DMS 273 treated with DMSO at 0.1 percent for 48 hours (cell line): ENCODE data around the gene SNRNP70.
A peak's percentile ranks its signal among the peaks of the same experiment; 100 is the strongest.

Experiments used
- DNase-seq: peaks from one replicate; lab custom pipeline; 2025; lab: John Stamatoyannopoulos, UW

SNRNP70 gene

GRCh38 chr19:49148044-49148682, 62.9 kb downstream of the SNRNP70 start:
- no peak for DNase-seq

DNA sequence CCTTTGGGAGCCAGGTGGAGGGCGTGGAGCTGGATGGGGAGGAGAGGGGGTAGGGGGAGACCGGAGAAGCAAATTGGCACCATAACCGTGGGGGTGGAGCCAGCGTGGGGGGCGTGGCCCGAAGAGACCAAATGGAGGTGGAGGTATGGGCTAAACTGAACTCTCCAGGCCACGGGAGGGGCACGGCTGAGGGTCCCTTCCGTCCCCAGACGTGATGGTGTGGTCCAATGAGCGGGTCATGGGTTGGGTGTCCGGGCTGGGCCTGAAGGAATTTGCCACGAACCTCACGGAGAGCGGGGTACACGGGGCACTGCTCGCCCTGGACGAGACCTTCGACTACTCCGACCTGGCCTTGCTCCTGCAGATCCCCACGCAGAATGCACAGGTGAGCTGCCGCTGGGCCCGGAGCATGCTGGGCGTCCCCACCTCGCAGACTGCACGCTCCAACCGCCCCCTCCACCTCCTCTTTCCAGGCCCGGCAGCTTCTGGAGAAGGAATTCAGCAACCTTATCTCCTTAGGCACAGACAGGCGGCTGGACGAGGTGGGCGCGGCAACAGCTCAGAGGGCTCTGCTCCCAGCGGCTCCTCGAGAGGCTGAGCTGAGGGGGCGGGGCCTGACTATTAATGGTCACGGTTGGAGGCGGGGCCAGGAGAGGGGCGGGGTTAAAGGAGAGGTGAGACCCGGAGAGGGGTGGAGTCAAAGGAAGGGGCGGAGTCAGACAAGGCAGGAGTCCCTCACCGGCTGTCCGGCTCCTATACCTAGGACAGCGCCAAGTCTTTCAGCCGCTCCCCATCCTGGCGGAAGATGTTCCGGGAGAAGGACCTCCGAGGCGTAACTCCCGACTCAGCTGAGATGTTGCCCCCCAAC, 63.8 kb downstream of the SNRNP70 start:
- DNase-seq, result peak; percentile 90

DNA sequence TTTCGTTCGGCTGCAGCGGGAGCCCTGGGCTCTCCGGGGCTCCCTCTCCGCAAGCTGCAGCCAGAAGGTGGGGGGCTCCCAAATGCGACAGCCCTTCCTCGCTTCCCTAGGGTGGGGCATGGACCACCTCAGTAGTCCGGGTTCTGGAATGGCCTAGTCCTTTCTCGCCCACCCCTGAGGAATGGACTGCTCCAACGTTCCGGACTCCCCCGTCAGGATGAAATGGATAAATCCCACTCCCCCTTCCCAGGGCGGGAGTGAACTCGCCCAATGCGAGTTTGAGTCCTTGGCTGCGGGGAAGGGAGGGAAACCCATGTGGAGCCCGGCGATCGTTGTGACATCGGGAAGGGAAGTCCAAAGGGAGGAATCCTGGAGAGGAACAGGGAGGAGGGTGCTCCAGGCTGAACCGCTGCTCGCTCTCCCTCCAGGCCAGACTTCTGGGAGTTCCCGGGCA, 64.4 kb downstream of the SNRNP70 start:
- DNase-seq, result peak; percentile 64

DNA sequence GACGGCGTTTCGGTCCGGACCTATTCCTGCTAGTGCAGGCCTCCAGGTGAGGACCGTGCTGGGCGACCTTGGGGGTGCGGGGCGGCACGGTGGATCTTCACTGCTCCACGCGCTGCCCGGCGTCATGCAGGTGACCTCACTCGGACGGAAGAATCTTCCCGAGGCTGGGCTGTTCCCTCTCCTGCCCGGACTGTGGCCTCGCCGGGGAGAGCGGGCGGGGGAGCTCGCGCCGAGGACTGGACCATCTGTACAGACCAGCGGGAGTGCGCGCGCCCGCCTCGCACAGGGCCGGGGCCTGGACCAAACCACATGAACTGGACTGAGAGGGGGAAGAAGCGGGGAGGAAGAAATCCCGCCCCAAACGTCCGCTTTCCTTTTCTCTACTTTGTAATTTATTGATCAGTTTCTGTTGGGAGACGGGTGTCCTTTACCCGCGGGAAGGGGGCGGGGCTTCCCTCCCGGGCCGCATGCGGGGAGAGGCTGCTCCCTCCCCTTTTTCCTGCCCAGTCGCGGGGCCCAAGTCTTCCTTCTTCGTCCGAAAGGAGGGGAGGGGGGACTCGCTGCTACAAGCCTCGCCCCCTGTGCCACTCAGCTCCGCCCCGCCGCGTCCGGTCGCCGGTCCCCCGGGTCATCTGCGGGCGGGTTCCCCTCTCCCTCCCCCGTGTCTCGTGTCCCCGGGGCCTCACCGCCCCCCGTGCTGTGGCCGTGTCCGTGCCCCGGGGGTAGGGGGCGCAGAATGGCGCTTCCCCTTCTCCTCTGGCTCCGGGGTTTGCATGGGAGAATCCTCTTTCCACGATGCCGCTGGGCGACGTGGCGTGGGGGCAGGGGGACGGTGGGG, 65.1 kb downstream of the SNRNP70 start:
- DNase-seq, result peak; percentile 86

DNA sequence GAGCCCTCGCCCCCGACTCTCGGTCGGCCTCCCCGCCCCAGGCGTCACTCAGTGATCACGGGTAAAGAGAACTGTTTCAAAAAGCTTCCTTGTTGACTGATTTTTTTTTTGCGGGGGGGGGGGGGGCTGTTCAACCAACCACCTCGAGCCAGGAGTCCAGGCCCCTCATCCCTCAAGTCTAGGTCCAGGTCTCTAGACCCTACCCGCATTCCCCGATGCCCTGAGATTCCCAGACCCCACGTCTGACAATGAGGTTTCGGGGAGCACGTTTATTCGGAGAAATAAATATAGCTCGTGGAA, 65.6 kb downstream of the SNRNP70 start:
- no peak for DNase-seq

DNA sequence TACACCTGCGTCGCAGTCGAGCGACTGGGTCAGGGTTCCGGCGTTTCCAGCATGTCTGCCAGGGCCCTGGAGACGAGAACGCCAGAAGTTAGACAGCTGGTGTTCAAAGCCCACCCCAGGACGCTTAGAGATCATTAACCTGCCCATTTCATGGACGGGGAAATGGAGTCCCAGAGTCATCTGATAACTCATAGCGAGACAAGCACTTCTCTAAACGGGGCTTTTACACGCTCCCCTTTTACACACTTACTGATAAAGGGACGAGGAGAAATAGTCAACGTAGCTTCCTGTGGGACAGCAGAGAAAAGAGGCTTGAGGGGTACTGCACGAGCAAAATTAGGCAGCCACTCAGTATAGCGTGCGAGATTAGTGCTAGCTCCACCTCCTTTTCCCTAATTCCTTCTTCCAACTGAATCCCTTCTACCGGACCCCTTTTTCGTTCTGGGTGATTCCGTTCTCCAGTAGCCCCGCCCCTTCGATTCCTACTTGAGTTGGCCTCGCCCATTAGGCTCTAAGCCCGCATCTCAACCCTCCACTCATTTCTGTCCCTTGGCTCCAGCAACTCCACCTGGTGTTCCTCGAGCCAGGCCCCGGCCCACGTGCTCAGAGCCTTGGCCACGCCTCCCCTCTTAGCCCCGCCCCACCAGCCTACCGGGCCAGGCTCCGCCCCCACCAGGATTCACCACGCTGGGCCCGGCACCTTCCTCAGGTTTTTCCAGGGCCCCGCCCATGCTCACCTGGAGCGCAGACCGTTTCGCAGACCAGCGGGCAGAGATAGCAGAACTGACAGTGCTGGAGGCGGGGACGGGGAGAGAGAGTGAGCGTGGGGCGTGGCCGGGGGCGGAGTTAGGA, 66.2 kb downstream of the SNRNP70 start:
- peak; percentile 75 for DNase-seq

- DNase-seq, result no peak
Observed at GRCh38 chr19:49152119-49152550, 66.9 kb downstream of the SNRNP70 start.

DNA sequence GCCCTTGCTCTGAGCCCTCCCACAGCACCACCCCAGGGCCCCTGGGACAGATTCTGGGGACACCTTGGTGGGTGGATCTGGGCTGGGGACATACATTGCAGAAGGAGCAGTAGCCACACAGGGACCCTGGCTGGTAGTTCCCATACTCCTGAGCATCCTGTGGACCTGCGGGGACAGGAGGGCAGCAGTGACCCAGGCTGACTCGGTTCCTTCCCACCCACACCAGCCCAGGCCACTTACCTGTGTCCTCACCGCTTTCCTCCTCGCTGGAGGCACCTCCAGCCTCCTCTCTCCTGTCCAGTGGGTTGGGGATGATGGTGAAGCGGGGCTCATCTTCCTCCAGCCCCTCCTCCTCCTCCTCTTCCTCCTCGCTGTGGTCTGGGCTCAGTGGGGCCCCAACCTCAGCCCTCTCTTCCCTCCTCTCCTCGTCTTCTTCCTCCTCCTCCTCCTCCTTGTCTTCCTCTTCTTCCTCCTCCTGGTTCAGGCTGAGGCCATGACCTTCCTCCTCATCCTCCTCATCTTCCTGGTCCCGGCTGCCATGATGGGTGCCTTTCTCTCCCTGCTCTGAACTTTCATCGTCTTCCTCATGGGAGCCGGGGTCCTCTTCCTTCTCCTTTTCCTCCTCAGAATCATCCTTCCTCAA, 68.0 kb downstream of the SNRNP70 start:
- DNase-seq, result no peak

DNA sequence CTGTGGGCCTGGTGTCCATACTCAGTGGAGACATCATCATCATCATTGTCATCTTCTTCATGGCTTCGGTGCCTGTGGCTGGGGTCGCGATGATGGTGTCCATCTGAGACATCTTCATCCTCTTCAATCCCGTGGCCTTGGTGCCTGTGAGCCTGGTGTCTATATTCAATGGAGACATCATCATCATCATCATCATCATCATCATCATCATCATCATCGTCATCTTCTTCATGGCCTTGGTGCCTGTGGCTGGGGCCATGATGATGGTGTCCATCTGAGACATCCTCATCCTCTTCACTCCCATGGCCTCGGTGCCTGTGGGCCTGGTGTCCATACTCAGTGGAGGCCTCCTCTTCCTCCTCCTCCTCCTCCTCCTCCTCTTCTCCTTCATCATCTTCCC, 69.0 kb downstream of the SNRNP70 start:
- DNase-seq, result no peak

- no peak for DNase-seq
Observed at GRCh38 chr19:49155005-49155819, 70.0 kb downstream of the SNRNP70 start, which contains the start of gene HRC. HRC (minus strand) TSS chr19:49155396; CDS start chr19:49155237, 159 bp downstream.

DNA sequence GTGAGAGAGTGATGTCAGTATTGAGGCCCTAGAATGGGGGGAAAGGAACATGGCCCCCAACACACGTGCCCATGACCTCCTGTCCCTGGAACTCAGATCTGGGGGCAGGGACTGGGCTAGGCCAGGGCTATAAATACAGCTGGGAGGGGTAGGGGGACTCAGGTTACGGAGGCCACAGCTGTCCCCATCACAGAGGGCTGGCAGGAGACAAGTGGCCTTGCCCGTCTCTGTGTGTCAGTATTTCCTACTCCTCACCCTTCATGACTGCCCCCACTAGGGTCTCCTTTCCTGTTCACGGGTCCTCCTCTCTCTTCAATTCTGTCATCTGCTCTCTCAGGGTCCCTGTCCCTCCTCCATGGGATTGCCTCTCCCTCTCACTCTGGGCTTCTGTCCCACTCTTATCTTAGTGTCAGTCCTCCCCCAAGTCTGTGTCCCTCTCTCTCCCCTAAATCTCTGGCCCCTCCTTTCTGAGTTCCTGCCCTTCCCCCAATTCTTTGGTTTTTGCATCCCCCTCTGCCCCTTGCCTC, 70.6 kb downstream of the SNRNP70 start:
- DNase-seq, result no peak

- DNase-seq, result peak; percentile 41
Observed at GRCh38 chr19:49157445-49158224, 72.4 kb downstream of the SNRNP70 start, which contains the start of gene TRPM4. TRPM4 (plus strand) TSS chr19:49157792; CDS start chr19:49157867, 75 bp downstream.
